Middle frontal gyrus (tissue), 1 donor: ENCODE data around the gene MMS19.
"Not testable (repeated sequence)": the region's sequence is repeated elsewhere in the genome, so short reads cannot be mapped to it uniquely, and the experiment has no call there.

Experiments
- DNase-seq: peaks from one replicate; pipeline ENCODE4 v3.0.0-alpha.2; 2015; ENCODE audit warnings: low spot score; ENCODE audit errors: extremely low spot score

The MMS19 gene

DNA sequence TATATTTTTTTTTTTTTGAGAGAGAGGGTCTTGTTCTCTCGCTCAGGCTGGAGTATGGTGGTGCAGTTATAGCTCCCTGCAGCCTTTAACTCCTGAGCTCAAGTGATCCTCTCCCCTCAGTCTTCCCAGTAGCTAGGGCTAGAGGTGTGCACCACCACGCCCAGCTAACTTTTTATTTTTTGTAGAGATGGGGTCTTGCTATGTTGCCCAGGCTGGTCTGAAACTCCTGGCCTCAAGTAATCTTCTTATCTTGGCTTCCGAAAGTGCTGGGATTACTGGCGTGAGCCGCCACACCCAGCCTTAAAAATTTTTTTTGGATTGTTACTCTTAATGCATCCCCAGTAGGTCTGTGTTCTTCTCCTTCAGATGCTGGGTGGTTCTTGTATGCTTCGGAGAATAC is 4.7 kb upstream of the MMS19 start:
- no peak for DNase-seq

DNA sequence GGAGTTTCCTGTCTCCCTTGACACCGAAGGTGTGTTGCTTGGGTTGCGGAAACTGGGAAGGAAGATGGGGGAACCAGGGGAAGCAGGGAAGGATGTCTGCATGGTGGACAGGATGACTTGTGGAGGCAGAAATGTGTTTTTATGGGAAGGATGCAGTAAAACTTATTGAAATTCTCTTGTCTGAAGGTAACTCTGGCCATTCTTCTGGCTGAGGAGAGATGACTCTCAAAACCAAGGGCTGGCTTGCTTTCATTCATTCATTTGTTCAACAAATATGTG is 2.0 kb upstream of the MMS19 start:
- no peak for DNase-seq

DNA sequence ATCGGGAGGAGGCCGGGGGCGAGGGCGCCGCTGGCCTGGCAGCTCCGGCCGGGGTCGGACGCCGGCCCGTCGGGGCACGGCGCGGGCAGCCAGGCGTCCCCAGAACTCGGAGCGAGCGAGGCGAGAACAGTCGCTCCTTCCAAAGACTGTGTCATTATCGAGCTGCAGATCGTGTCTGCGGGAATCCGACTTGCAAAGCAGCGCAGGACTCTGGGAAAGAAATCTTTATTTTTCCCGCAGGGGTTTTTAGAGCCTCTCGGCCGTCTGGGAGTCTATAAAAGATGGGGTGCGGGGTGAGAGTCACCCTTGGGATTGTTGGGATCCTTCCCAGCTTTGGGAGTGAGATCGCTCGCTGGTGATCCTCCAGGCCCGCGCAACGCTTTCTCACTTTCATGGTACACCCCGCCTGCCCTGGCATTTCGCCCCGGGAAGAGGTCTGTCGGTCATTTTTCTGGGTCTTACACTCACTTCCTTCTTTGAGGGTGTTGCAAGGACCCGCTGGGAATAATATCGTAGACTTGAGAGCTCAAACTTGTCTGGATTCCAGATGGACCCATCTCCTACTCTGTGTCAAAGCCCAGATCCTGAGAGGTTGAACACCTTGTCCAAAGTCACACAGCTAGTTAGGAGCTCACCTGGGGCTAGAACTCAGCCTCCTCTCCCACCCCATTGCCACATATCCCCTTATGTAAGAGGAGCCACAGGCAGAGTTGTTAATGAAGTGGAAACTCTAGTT is 1.5 kb upstream of the MMS19 start:
- no peak for DNase-seq

DNA sequence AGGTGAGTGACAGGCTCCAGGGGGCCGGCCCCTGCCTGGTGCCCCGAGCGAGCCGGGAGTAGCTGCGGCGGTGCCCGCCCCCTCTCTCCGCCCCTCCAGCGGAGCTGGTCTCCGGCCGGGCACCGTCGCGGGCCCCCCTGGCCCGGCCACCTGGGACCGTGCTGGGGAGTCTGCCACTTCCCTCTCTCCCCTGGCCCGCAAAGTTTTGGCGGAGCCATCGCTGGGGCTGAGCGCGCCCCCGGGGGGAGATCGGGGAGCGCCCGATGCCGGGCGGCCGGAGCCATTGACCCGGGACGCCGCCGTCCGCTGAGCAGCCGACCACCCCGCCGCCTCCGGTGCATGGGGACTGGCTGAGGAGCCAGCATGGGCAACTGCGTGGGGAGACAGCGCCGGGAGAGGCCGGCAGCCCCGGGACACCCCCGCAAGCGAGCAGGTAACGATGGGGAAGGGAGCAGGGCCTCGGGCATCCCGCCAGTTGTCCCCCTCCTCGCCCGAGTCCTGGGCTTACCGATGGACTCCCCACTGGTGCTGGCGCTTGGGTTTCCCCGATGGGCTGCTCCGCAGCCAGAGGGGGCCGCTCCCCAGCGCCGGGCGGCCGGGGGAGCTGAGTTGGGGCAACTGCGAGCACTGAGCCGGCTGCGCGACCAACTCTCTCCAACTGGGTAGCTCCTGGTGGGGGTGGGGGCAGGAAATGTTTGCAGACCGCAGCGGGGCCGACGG is 779 bp upstream of the MMS19 start, which contains the start of gene UBTD1:
TSS of gene UBTD1 (plus strand) at position 84 of the 720 bp plus-strand sequence. CDS start at position 364, 280 bp downstream.
- no peak for DNase-seq

- peak; percentile 72 for DNase-seq
These were observed 598 bp downstream of the MMS19 start for GRCh38 chr10:97497572-97498075.

- no peak for DNase-seq
These were observed 3.2 kb downstream of the MMS19 start for GRCh38 chr10:97494863-97495506.

GRCh38 chr10:97494151-97494550 is 4.1 kb downstream of the MMS19 start:
- peak; percentile 26 for DNase-seq

- no peak for DNase-seq
These were observed 7.6 kb downstream of the MMS19 start for GRCh38 chr10:97490592-97490991.

DNA sequence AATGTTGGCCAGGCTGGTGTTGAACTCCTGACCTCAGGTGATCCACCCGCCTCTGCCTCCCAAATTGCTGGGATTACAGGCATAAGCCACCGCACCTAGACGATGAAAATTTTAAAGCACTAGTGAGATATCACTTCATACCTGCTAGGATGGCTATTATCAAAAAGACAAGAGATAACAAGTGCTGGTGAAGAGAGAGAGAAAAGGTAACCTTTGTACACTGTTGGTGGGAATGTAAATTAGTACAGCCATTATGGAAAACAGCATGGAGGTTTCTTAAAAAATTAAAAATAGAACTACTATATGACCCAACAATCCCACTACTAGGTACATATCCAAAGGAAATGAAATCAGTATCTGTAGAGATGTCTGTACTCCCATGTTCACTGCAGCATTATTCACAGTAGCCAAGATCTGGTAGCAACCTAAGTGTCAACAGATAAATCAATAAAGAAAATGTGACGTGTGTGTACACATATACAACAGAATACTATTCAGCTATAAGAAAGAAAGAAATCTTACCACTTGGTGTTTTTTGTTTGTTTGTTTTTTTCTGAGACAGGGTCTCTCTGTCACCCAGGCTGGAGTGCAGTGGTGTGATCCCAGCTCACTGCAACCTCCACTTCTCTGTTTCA is 12.5 kb downstream of the MMS19 start:
- DNase-seq, result no peak

GRCh38 chr10:97483921-97484320 is 14.3 kb downstream of the MMS19 start:
- DNase-seq, result no peak

GRCh38 chr10:97483506-97483905 is 14.7 kb downstream of the MMS19 start:
- no peak for DNase-seq

DNA sequence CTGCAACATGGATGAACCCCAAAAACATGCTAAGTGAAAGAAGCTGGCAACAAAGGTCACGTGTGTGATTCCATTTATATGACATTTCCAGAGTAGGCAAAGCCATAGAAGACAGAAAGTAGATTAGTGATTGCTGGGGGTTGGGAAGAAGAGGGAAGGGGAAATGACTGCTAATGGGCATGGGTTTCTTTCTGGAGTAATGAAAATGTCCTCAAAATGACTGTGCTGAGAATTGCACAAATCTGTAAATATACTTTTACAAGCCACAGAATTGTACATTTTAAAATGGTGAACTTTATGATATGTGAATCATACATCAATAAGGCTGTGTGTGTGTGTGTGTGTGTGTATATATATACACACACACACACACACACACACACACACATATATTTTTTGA is 15.8 kb downstream of the MMS19 start:
- no peak for DNase-seq

DNA sequence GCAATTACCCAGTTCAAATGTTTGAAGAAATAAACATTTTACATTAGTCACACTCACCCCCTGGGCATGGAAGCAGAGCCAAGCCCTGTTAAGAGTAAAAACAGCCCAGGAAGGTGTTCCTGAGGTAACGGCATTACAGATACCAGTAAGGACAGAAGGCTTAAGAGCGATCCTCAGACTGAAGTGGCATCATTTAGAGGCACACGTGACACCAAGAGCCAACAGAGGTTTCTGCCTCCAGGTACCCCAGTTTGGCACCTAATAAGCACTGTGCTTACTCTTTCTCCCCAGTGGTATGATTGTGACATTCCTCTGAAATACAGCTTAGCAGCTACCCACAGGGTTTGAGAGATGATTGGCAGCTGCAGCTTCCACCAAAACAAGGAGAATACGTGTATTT is 17.2 kb downstream of the MMS19 start:
- no peak for DNase-seq

- no peak for DNase-seq
These were observed 18.3 kb downstream of the MMS19 start for GRCh38 chr10:97479939-97480338.

GRCh38 chr10:97479410-97479809 is 18.8 kb downstream of the MMS19 start:
- DNase-seq, result not testable (repeated sequence)

DNA sequence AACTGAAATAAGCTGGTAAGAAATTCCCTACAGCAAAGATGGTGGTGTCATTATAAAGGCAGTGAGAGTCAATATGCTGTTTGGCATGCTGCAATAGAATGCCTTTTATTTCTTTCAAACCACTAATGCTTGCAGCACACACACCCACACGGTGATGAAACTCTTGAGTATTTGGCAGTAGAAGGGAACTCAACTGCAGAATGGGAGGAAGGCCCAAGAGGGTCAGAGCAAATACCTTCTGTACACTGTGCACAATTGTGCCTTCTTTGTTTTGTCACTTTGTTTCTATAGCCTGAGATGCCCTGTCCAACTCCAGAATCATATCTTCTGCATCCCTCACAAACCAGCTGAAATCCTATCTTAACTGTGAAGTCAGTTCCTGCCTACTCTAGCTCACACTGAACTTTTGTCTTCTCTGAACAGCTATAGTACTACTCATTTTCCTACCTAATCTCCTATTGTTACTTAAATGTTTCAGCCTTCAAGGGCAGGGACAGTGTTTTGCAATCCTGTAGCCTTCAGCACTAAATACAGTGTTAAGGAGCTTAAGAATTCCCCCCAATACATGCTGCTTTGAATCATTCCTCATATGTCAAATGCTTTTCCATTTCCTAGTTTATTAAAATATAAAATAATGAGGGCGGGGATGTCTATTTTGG is 22.2 kb downstream of the MMS19 start:
- no peak for DNase-seq

DNA sequence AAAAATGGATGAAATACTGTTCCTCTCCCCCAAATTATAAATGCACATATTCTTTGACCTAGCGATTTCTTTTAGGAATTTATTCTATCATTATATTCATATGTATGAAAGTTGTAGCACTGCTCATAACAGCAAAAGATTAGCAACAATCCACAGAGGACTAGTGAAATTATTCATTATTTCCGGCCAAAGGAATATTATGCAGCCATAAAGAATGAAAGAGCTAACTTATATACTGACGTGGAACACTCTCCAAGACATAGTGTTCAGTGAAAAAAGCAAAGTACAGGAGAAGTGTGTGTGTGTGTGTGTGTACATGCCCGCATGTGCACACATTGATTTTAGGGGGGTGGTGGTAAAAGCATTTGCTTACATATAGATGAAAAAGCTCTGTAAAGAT is 23.3 kb downstream of the MMS19 start:
- no peak for DNase-seq

DNA sequence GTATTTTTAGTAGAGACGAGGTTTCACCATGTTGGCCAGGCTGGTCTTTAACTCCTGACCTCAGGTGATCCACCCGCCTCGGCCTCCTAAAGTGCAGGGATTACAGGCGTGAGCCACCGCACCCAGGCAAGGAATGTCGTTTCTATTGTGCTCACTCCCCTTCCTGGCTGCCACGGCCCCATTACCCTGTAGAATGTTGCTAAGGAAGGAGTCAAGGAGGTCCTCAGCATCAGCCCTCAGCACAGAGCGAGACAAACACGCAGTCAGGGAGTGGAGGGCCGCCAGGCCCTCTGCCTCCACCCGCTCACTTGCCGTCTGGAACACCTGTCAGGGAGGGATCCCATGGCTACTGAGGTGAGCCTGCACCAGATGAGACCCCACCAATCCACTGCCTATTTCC is 29.4 kb downstream of the MMS19 start:
- DNase-seq, result not testable (repeated sequence)

DNA sequence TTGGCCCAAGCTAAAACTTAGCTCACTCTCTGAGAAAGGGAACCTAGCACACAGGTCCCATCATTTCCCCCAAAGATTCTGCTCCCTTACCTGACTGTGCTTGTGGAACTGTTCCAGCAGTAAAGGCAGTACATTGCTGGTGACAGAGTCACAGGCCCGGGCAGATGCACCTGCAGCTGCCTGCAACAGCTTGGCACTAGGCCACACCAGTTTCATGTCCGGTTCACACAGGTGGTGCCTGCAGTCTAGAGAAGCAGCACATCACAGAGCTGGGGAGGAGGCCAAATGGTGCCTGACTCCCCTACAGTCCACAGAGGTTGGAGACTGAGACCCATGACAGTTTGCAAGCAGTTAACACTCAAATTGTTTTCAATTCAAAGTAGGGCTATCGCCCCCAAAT is 30.1 kb downstream of the MMS19 start:
- DNase-seq, result no peak

GRCh38 chr10:97466755-97467154 is 31.5 kb downstream of the MMS19 start:
- DNase-seq, result no peak

DNA sequence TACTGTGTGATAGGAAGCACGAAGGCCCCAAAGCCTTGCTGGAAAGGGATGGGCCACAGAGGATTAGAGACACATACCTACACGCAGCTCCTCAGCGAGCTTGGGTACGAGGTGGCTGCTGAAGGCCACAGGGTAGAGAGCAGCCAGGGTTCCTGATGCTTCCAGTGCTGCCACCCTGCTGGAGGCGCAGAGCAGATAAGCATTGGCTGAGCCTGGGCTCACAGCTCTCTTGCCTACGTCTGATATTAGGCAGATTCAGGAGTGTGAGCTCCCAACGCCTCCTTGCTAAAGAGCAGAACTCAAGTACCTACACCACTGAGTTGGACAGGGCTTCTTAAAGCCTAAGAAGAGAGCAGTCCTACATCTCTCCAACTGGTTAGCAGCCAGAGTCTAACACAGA is 32.2 kb downstream of the MMS19 start:
- no peak for DNase-seq
